Caco-2 (cell line): ENCODE data around the gene HELB. TPM values are rescaled to one million over a fixed set of nuclear protein-coding genes. Genes with fewer than 3 reads are reported as not detected.

ENCODE experiments used
- BruUV-seq: library from RNA; stranded (reverse); fragments of 400-500 nt; replicated peaks from 2 replicates; lab custom pipeline; 2021; lab: Mats Ljungman, UMichigan
- CTCF ChIA-PET: fragments of 300-600 bp; sonication (Branson Sonifier 250); formaldehyde crosslinking; loops from one replicate; lab custom pipeline; 2022; ENCODE audit warnings: antibody characterized with exemption; lab: Charles Lee
- POLR2A ChIA-PET: fragments of 300-600 bp; sonication (Branson Sonifier 250); formaldehyde crosslinking; loops from one replicate; lab custom pipeline; 2022; ENCODE audit warnings: antibody characterized with exemption; lab: Charles Lee
- DNase-seq, 2 experiments: peaks; one replicate each; pipeline versions ENCODE4 v3.0.0 to v3.0.0-alpha.2; 2020 to 2022
- H3K27me3 ChIP-seq: replicated peaks from 2 replicates; pipeline ENCODE4 v1.6.0; 2011; ENCODE audit warnings: low read length; ENCODE audit not compliant: control insufficient read depth, insufficient read depth
- H3K36me3 ChIP-seq: 2 replicates; pipeline ENCODE4 v1.5.1; 2011; ENCODE audit warnings: low read length; ENCODE audit not compliant: control insufficient read depth, insufficient read depth
- H3K4me1 ChIP-seq: fragments of 250-450 bp; sonication (Bioruptor Pico); 2 replicates; pipeline ENCODE4 v1.5.1; 2020; ENCODE audit warnings: mild to moderate bottlenecking
- H3K4me3 ChIP-seq: 2 replicates; pipeline ENCODE4 v1.5.1; 2011; ENCODE audit warnings: low read depth, mild to moderate bottlenecking, control low read depth, low read length
- H3K9me3 ChIP-seq: fragments of 250-450 bp; sonication (Bioruptor Pico); 2 replicates; pipeline ENCODE4 v1.5.1; 2020; ENCODE audit warnings: mild to moderate bottlenecking, moderate library complexity
- H3K27ac Mint-ChIP-seq: one replicate; pipeline ENCODE4 v1.8.0; 2022; ENCODE audit warnings: mixed read lengths; ENCODE audit not compliant: unreplicated experiment
- H3K27me3 Mint-ChIP-seq: one replicate; pipeline ENCODE4 v1.8.0; 2022; ENCODE audit warnings: mixed read lengths; ENCODE audit not compliant: insufficient read depth, unreplicated experiment
- H3K36me3 Mint-ChIP-seq: one replicate; pipeline ENCODE4 v1.8.0; 2022; ENCODE audit warnings: mild to moderate bottlenecking, mixed read lengths; ENCODE audit not compliant: insufficient read depth, unreplicated experiment
- H3K4me1 Mint-ChIP-seq: one replicate; pipeline ENCODE4 v1.8.0; 2022; ENCODE audit warnings: low read depth, mixed read lengths; ENCODE audit not compliant: unreplicated experiment
- H3K4me3 Mint-ChIP-seq: one replicate; pipeline ENCODE4 v1.8.0; 2022; ENCODE audit warnings: mild to moderate bottlenecking, moderate library complexity, mixed read lengths; ENCODE audit not compliant: unreplicated experiment
- H3K9me3 Mint-ChIP-seq: one replicate; pipeline ENCODE4 v1.8.0; 2022; ENCODE audit warnings: mixed read lengths; ENCODE audit not compliant: unreplicated experiment
- CTCF ChIP-seq, 2 experiments: fragments of 200-600 bp in 1 of 2; IDR thresholded peaks; 1 replicate in 1 of 2; 2 replicates in 1 of 2; pipeline versions ENCODE4 v1.5.1 to v1.8.0; 2011 to 2022; ENCODE audit warnings: antibody characterized with exemption in 1 of 2, control low read depth in 1 of 2, inconsistent platforms in 1 of 2, low read depth in 1 of 2, low read length in 1 of 2, mild to moderate bottlenecking in 1 of 2, moderate library complexity in 1 of 2; ENCODE audit not compliant: insufficient read depth in 1 of 2, severe bottlenecking in 1 of 2, unreplicated experiment in 1 of 2
- intact Hi-C: fragments of 100-400 bp; cut with micrococcal nuclease; formaldehyde crosslinking; loops from one replicate; pipeline ENCODE4 v1.10.0; 2022; ENCODE audit not compliant: unreplicated experiment
- total RNA-seq: library from RNA; stranded (reverse); gene quantifications from 2 replicates; pipeline ENCODE4 v1.2.3, GENCODE V29; 2022

The HELB gene
- total RNA-seq, 1 experiment from 2014 or later: 3.4 TPM

GRCh38 chr12:66331016-66331415, 28.7 kb downstream of the HELB start:
- BruUV-seq: no TSS peak
- no peak for TF ChIP-seq CTCF (IDR thresholded peaks at IDR 0.05; ENCODE audit: insufficient read depth in 1 of 2, low read depth in 1 of 2, low read length in 1 of 2, severe bottlenecking in 1 of 2, unreplicated experiment in 1 of 2)
- Mint-ChIP-seq H3K4me3 (no peak overlapping the region), H3K9me3 (no peaks in the 10 kb centered on the region), H3K4me1 (no peaks in the 10 kb centered on the region), H3K27me3 (no peaks in the 10 kb centered on the region), H3K27ac (no peak overlapping the region), H3K36me3 (no peaks in the 10 kb centered on the region)
- H3K4me1 ChIP-seq: no peaks in the 10 kb centered on the region
- no peaks in the 10 kb centered on the region for H3K27me3 ChIP-seq
- H3K36me3 ChIP-seq: no peaks in the 10 kb centered on the region
- ChIA-PET POLR2A (no interaction called here), CTCF (no interaction called here)
- H3K9me3 ChIP-seq: no peaks in the 10 kb centered on the region
- intact Hi-C loops: no loop called here
- H3K4me3 ChIP-seq: no peak overlapping the region
- DNase-seq: no peak

GRCh38 chr12:66331814-66332213, 29.5 kb downstream of the HELB start:
- Mint-ChIP-seq H3K4me3 (no peak overlapping the region), H3K36me3 (no peaks in the 10 kb centered on the region), H3K27me3 (no peaks in the 10 kb centered on the region), H3K4me1 (no peaks in the 10 kb centered on the region), H3K9me3 (no peaks in the 10 kb centered on the region), H3K27ac (no peak overlapping the region)
- Histone ChIP-seq H3K9me3 (no peaks in the 10 kb centered on the region), H3K4me1 (no peaks in the 10 kb centered on the region), H3K4me3 (no peak overlapping the region), H3K36me3 (no peaks in the 10 kb centered on the region), H3K27me3 (no peaks in the 10 kb centered on the region)
- no peak for DNase-seq
- intact Hi-C loops: no loop called here
- BruUV-seq: no TSS peak
- POLR2A ChIA-PET: no interaction called here
- TF ChIP-seq CTCF (IDR thresholded peaks at IDR 0.05; ENCODE audit: insufficient read depth in 1 of 2, low read depth in 1 of 2, low read length in 1 of 2, severe bottlenecking in 1 of 2, unreplicated experiment in 1 of 2): no peak
- CTCF ChIA-PET: no interaction called here

- H3K4me3 ChIP-seq: no peak overlapping the region
- Mint-ChIP-seq H3K4me1 (no peaks in the 10 kb centered on the region), H3K4me3 (no peak overlapping the region), H3K9me3 (no peaks in the 10 kb centered on the region), H3K27ac (no peak overlapping the region), H3K27me3 (no peaks in the 10 kb centered on the region), H3K36me3 (no peaks in the 10 kb centered on the region)
- no peaks in the 10 kb centered on the region for H3K9me3 ChIP-seq
- POLR2A ChIA-PET: no interaction called here
- intact Hi-C loops: no loop called here
- BruUV-seq: no TSS peak
- DNase-seq: no peak
- CTCF ChIA-PET: no interaction called here
- no peaks in the 10 kb centered on the region for H3K36me3 ChIP-seq
- no peaks in the 10 kb centered on the region for H3K27me3 ChIP-seq
- H3K4me1 ChIP-seq: no peaks in the 10 kb centered on the region
- no peak for TF ChIP-seq CTCF (IDR thresholded peaks at IDR 0.05; ENCODE audit: insufficient read depth in 1 of 2, low read depth in 1 of 2, low read length in 1 of 2, severe bottlenecking in 1 of 2, unreplicated experiment in 1 of 2)
These were observed 33.5 kb downstream of the HELB start for GRCh38 chr12:66335746-66336145.
